NK-92 treated with Interleukin-12 subunit alpha and Interleukin-12 subunit beta, amount 100 ng/mL, for 24 hours (cell line): ENCODE data around the gene ADAMTS15.

Source experiments
- DNase-seq: peaks from one replicate; lab custom pipeline; 2025; lab: John Stamatoyannopoulos, UW

ADAMTS15 gene

GRCh38 chr11:130515829-130516553 lies 67.5 kb downstream of the ADAMTS15 start:
- no peak for DNase-seq

DNA sequence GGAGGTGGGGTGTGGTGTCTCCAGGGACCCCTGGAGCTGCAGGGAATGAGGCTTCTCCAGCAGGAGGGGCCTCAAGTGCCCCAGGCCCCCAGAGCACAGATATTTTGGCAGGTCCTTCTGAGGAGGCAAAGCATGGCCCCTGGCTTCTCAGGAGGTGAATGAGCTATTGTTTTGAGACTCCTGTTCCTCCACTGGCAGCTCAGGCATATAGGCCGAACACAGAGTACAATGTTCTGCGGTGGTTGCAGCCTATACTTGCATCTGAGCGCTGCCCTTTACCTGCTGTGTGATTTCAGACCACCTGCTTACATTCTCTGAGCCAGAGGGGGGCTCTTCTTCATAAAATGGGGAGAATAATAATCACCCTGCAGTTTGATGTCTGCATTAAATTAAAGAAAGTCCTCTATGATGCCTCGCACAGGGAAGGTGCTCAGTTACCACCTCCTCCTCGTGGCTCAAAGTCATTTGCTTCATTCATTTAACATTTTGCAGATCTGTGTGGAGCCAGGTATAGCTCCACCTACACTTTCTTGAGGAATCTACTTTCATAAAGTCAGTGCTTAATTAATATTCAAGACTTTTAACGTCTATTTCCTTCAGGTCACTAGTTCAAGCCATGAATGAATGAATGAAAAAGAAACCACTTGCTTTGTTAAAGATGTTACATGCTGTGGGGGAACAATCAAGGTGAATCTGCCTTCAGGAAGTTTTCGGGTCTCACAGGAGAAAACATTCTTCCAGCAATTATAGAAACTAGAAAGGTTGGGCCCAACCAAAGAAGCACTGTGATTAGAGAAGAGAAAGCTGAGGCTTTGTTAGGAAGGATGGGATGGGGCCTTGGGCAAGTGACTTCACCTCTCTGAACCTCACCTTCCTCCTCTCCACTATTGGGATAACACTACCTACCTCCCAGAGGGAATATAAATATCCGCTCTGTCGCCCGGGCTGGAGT lies 68.4 kb downstream of the ADAMTS15 start:
- DNase-seq: no peak

DNA sequence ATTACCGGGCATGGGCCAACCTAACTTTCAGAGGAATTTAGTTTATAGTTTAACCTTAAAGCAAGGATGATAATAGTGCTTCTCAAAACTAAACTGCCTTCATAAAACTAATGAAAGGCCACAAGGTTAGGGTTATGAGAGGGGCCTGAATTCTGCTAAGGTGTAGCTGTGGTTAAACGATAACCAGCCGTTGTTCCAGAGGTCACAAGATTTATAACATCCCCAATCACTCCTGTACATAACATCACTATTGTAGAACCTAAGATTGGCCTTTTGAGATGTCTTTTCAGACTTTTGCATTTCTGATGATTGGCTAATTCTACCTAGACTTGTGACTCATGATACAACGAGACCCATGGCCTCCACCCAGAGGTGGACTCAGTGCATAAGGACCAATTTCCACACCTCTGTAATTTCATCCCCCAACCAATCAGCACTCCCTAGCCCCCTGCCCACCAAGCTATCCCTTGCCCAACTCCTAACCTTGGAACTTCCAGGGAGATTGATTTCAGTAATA lies 69.8 kb downstream of the ADAMTS15 start:
- no peak for DNase-seq

GRCh38 chr11:130519128-130519932 lies 70.9 kb downstream of the ADAMTS15 start:
- DNase-seq: no peak

DNA sequence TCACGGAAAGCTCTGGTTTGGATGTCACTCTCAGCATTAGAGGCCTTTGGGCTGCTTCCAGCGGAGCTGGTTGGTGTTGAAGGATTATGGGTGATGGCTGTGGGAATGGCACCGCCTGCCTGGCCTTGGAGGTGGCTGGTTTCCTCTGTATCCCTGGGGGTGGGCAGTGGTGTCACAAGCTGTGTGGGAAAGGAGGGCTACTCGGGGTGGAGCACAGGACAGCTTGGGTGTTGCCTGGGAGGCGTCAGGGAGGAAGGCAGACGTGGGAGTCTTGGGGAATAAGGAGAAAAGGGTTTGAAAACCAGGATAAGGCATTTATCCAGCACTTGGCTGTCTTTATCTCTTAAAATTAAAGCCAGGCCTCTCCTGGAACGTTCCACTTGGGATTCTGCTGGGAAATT lies 71.8 kb downstream of the ADAMTS15 start:
- no peak for DNase-seq

DNA sequence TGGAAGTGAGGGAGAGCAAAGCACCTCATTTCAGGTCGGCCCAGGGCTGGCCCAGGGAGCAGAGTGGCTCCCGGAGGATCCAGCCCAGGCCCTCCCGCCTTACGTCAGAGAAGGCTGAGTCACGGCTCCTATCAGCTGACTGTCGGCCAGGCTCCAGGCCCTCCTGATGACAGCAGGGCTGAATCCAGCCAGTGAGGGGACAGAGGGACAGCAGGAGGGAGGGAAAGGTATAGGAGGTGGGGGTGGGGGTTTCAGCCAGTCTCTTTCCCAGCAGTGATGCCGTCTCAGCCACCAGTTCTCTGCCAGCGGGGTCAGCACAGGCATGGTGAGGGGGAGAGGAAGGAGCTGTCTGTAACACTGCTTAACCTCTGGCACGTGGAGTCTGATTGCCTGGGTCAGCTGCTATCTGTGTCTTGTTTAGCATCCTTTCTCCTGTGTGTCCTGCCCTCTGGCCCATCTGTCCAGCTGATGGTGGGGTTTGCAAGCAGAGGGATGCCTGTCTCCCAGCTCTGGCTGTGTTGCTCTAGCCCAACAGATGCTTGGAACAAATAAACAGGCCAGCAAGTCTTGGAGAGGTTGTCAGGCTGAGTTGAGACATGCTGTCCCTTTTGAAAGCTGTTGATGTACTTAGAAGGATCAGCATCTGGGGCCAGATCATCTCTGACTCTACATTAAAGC lies 74.0 kb downstream of the ADAMTS15 start:
- no peak for DNase-seq

DNA sequence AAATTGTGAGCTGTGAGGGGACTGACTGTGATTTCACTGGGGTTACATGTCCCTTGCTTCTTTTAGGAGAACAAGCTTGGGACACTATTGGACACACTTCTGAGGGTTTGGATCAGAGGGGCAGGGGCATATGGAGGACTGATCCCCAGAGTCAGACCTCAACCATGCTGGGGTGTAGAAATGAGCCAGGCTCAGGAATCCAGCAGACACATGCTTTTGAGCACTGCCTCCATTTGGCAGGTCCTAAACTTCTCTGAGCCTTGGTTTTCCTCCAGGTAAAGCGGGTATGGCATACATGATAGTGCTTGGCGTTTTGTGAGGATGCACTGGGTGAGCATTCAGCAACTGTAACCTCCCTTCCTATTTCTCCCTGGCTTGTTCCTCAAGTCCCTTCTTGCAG lies 74.7 kb downstream of the ADAMTS15 start:
- DNase-seq: no peak

DNA sequence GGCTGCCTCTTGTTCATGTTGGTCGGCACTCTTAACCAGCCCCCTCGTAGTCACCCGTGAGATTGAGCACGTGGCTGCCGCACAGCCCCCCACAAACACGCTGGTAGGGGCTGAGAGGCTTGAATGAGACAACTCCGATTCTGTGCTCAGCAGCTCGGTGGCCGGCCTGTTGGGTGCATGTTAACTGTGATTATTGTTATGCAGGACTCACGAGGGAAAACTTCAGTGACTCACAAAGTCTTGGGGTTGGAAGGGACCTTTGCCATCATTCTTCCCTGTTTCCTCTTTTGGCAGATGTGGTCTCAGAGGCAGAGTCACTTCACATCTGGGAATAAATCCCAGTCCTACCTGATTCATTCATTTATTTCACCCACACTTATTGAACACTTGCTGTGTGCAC lies 75.2 kb downstream of the ADAMTS15 start:
- DNase-seq: no peak

DNA sequence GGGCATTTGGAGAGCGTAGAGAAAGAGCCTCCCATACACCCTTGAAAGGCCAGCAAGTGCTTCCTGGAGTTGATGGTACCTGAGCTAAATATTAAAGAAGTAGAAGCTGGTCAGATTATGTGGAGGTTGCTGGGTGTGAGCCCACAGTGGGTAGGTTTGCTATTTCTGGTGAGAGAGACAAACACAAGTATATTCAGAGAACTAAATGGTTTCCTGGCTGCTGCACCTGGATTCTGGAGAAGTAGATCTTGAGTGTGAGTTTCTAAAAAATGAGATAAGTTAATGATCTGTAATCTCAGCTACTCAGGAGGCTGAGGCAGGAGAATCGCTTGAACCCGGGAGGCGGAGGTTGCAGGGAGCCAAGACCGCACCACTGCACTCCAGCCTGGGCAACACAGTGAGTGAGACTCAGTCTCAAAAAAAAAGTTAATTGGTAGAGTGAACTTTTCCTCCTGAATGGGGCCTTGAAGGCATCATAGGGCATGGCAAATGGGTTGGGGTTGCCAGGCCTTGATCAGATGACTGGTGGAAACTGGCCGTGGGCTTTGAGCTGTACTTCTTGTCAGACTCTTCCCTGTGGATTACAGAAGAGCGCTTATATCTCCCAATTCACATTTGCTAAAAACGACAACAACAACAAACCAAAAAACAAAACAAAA lies 75.8 kb downstream of the ADAMTS15 start:
- no peak for DNase-seq

DNA sequence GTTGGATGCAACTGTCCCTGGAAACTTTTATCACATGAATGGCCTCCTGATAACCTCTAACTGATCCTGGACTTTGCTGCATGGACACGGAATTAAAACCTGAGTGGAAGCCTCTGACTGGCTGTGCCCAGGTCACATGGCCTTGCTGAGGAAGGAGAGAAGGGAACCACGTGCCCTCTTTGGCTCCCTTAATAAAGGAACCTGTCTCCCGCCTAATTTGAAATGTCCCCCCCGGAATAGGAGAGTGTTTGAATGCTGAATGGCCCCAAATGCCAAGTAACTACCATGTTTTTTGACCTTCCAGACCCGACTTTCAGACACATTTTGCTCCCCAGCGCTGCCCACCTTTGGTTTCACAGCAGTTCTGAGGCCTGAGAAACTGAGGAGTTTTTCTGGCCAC lies 76.9 kb downstream of the ADAMTS15 start:
- no peak for DNase-seq
